CD4-positive, alpha-beta T cell treated with Interleukin-17A for 1 hour (primary cell): Measurements from ENCODE around the gene KXD1.
"Not testable (repeated sequence)": the region's sequence is repeated elsewhere in the genome, so short reads cannot be mapped to it uniquely, and the experiment has no call there.

ENCODE experiments used
- DNase-seq: peaks from one replicate; pipeline ENCODE4 v3.0.0-alpha.2; 2020

The KXD1 gene, protein sequence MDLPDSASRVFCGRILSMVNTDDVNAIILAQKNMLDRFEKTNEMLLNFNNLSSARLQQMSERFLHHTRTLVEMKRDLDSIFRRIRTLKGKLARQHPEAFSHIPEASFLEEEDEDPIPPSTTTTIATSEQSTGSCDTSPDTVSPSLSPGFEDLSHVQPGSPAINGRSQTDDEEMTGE

GRCh38 chr19:18557411-18558201 is at the start of gene KXD1:
TSS of gene KXD1 (plus strand) at chr19:18557870. CDS start at chr19:18562057, 4,187 bp downstream.
- DNase-seq = peak; percentile 99

GRCh38 chr19:18508585-18508984 is 49.1 kb upstream of the KXD1 start:
- no peak for DNase-seq

- no peak for DNase-seq
Measured at GRCh38 chr19:18510216-18510615, 47.5 kb upstream of the KXD1 start.

DNA sequence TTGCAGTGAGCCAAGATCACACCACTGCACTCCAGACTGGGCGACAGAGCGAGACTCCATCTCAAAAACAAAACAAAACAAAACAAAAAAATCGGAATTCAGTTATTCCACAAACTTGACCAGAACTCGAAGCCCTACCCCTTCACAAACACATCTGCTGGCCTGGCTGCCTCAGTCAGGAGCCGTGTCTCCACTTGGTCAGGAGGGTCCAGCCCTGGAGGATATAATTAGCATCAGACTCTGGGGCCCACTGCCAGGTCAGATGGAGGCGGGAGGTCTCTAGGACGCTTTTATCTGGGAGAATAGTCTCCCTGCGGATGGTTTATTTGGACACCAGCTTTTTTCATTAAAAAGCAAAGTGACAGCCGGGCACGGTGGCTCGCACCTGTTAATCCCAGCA is 43.8 kb upstream of the KXD1 start:
- no peak for DNase-seq

GRCh38 chr19:18514800-18515682 is 42.6 kb upstream of the KXD1 start:
- DNase-seq = peak; percentile 49

GRCh38 chr19:18515959-18516358 is 41.7 kb upstream of the KXD1 start:
- DNase-seq = no peak

DNA sequence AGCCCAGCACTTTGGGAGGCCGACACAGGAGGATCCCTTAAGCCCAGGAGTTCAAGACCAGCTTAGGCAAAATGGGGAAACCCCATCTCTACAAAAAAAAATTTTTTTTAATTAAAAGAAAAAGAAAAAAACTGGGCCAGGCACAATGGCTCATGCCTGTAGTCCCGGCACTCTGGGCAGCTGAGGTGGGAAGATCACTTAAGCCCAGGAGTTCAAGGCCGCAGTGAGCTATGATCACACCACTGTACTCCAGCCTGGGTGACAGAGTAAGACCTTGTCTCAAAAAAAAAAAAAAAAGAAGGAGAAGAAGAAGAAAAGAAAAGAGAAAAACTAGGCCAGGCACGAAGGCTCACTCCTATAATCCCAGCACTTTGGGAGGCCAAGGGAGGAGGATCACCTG is 40.1 kb upstream of the KXD1 start:
- no peak for DNase-seq

DNA sequence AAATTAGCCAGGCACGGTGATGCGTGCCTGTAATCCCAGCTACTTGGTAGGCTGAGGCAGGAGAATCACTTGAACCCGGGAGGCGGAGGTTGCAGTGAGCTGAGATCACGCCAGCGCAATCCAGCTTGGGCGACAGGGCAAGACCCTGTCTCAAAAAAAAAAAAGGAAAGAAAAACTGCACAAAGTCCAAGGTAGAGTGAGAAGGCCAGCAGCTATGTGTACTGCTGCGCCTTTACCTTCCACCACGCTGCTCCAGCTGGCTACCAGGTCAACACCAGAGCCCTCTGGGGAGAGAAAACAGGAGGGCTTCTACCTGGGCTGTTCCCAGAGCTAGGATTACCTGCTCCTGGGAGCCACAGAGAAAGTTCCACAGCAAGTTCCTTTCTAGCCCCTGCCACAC is 39.0 kb upstream of the KXD1 start:
- no peak for DNase-seq

DNA sequence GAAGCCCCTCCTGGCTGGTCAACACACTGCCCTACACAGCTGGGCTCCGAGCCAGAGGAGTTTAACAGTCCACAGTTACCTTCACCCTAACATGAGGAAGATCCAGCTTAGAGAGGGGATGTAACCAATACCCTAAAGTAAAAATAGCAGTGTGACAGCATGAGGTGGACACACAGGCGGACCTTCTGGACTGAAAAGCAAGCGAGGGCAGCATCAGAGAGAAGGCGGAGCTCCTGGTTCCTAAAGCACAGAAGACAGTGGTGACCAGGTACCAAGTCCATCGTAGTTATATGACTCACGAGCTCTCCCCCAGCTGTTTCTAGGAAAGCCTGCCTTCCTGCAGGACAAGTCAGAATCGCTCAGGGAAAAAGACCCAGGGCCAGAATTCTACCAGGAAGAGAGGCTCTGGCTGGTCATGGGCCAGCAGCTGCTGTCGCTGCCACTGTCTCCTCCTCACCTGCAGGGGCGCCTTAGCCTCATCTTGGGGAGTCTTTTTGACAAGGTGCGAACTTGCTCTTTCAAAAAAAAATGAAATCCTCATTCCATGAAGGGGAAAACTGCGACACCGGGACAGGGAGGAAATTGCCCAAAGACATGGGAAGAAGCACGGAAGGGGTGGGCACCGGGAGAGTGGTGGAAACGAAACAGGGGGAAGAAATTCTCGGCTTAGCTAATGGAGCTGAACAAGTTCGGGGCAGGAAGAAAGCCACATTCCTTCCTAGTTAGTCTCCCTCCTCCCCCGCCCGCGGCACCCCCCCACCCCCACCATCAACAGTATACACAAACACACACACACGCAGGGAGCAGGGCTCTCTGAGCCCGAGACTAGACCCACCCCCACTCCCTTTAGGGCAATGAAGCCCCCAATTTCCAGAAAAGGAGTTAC is 37.5 kb upstream of the KXD1 start:
- peak; percentile 67 for DNase-seq

GRCh38 chr19:18520848-18521691 is 36.6 kb upstream of the KXD1 start:
- peak; percentile 43 for DNase-seq

DNA sequence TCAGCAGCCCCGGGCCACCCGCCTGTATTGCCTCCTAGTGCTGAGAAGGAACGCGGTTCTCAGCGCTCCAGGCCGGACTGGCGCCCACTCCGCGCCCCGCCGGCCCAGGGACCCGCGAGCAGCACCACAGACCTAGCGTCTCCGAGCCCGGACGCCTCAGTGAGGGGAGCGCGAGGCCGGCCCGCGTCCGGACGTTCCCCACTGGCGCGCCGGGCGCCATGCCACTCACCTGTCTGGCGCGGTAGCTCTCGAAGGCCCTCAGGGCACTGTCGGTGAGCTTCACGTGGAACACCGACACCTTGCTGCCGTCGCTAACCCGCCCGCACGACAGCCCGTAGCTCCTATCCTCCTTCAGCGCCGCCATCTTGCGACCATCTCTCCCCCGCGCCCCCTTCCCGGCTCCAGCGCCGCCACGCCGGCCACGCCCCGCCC is 36.0 kb upstream of the KXD1 start, which contains the start of gene ELL:
Gene ELL (minus strand): TSS at position 379 of the 432 bp plus-strand sequence. CDS start 15 bp downstream, at position 364.
- no peak for DNase-seq

- DNase-seq = peak; percentile 100
Measured at GRCh38 chr19:18522124-18522861, 35.4 kb upstream of the KXD1 start.

- not testable (repeated sequence) for DNase-seq
Measured at GRCh38 chr19:18522862-18523440, 34.7 kb upstream of the KXD1 start.

DNA sequence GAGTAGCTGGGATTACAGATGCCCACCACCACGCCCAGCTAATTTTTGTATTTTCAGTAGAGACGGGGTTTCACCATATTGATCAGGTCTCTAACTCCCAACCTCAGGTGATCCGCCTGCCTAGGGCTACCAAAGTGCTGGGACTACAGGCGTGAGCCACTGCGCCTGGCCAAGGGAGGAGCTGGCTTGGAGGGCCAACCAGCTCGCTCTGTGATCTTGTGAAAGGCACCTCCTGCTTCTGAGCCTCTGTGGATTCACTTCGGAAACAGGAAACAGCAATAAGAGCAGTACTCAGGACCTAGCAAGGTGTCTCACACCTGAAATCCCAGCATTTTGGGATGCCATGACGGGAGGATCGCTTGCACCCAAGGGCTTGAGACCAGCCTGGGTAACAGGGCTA is 33.8 kb upstream of the KXD1 start:
- no peak for DNase-seq

- DNase-seq = no peak
Measured at GRCh38 chr19:18526316-18526715, 31.4 kb upstream of the KXD1 start.

GRCh38 chr19:18529782-18530181 is 27.9 kb upstream of the KXD1 start:
- no peak for DNase-seq

DNA sequence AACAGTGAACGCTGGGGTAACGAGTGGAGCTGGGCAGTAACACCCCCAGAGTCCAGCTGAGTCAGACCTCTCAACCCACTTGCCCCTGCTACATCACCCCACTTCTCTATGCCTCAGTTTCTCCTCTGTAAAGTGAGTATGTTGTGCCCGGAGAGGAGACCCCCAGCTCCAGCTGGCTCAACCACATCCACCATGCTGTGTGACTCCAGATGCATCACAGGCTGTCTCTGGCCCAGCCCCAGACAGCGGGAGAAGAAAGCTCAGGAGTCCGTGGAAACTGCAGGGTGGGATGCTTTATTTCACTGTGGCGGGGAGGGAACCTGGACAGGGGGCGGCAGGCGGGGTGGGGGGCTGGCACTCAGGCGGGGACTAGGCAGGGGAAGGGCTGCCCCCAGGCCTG is 26.2 kb upstream of the KXD1 start:
- no peak for DNase-seq

DNA sequence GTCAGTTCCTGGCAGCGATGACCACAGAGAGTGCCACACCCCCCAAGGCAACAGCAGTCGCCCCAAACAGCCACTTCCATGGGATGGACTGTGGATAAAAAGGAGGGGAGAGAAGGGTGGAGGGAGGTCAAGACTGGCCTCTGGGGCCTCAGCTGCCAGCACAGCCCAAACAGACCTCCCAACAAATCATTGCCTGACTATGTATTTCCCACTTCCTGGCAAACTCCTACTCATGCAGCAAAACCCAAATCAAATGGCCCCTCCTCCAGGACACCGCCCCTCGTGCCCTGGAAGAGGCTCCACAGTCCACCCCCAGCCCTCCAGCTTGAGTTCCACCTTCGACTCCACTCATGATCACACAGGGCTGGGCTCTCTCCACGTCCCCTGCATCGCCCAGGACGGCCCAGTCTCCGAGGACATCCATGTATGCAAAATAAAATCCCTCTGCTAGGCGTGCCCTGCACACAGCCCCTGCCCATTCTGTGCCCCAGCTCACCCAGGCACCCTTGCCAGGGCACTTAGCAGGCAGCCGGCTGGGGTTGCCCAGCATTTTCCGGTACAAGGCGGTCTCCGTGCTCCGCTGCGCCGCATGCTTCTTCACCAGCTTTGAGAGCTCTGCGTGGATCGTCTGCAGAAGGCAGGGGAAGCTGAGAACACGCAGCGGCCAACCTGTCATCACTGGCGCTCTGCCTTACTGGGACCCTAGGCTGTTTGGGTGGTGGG is 25.3 kb upstream of the KXD1 start:
- DNase-seq = no peak

DNA sequence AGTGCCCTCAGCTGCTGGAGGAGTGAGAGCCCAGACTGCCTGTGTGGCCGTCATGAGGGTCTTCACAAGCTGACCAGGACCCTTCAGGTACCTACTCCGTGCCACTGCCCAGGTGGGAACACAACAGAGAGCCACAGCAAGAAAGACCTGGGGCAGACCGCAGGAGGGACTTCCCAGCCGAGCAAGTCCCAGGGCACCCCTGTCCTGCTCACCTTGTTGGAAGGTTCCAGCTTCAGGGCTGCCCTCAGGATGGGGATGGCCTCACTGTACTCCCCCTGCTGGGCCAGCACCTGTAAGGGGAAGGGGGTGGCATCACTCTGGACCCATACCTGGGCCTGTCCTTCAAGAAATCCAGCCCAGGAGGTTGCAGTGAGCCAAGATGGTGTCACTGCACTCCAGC is 24.6 kb upstream of the KXD1 start:
- no peak for DNase-seq

GRCh38 chr19:18536475-18536874 is 21.2 kb upstream of the KXD1 start:
- no peak for DNase-seq
